Body of pancreas (tissue), 4 donors: Measurements from ENCODE around the gene UMPS. TPM values are rescaled to one million over a fixed set of nuclear protein-coding genes. Genes with fewer than 3 reads are reported as not detected.

Experiments used
- ATAC-seq: fragments of 150-250 bp; one replicate; pipeline ENCODE4 v1.9.1; 2016
- DNase-seq, 4 donors: peaks; one replicate each; pipeline ENCODE4 v3.0.0-alpha.2; 2019
- H3K27ac ChIP-seq, 4 donors: fragments of 200-600 bp; sonication (generic); 1 replicate in 3 of 4; 2 replicates in 1 of 4; pipeline versions ENCODE4 v1.5.1 to v1.6.1; 2016 to 2019; ENCODE audit warnings: mild to moderate bottlenecking in 1 of 4, mixed read lengths in 1 of 4, moderate library complexity in 1 of 4
- H3K27me3 ChIP-seq, 2 donors: fragments of 200-600 bp; sonication (generic); one replicate each; pipeline ENCODE4 v1.6.0; 2016; ENCODE audit warnings: mild to moderate bottlenecking in 1 of 2
- H3K36me3 ChIP-seq, 2 donors: fragments of 200-600 bp; sonication (generic); replicated peaks in 1 of 2; 2 replicates each; pipeline ENCODE4 v1.5.1; 2016; ENCODE audit warnings: low read depth in 2 of 2; ENCODE audit not compliant: insufficient read depth in 1 of 2
- H3K4me1 ChIP-seq: fragments of 200-600 bp; sonication (generic); one replicate; pipeline ENCODE4 v1.6.0; 2016
- H3K4me3 ChIP-seq, 2 donors: fragments of 200-600 bp; sonication (generic); 1 replicate in 1 of 2; 2 replicates in 1 of 2; pipeline ENCODE4 v1.5.1; 2016 to 2019
- H3K9me3 ChIP-seq, 3 donors: fragments of 200-600 bp; sonication (generic); 1 replicate in 2 of 3; 2 replicates in 1 of 3; pipeline ENCODE4 v1.5.1; 2016
- POLR2A ChIP-seq, 3 donors: fragments of 450-650 bp; IDR thresholded peaks; one replicate each; pipeline ENCODE4 v1.6.1; 2016; ENCODE audit warnings: antibody characterized with exemption in 3 of 3, mild to moderate bottlenecking in 2 of 3
- WGBS, 2 donors: methylation state at CpG; one replicate each; pipeline ENCODE4 v1.1.5; 2017; 5-methylcytosine and 5-hydroxymethylcytosine counted together
- intact Hi-C: fragments of 100-400 bp; cut with DNase I; formaldehyde crosslinking; loops from one replicate; pipeline ENCODE4 v1.15.1; 2023
- total RNA-seq, 2 donors: library from RNA; depleted of rRNA; stranded (reverse); fragments of >200 nt; gene quantifications; one replicate each; pipeline ENCODE4 v1.1.0, GENCODE V29; 2016
- TF ChIP-seq, protein P1 (sequence below), 7 experiments: fragments of 450-650 bp in 4 of 7; fragments of 200-600 bp in 3 of 7; sonication (generic) in 3 of 7; IDR thresholded peaks; one replicate each; pipeline ENCODE4 v1.5.1; 2016 to 2019; ENCODE audit warnings: antibody characterized with exemption in 7 of 7

The UMPS gene
- total RNA-seq, 2 donors from 2014 or later, result 6.5 to 12.5 TPM

DNA sequence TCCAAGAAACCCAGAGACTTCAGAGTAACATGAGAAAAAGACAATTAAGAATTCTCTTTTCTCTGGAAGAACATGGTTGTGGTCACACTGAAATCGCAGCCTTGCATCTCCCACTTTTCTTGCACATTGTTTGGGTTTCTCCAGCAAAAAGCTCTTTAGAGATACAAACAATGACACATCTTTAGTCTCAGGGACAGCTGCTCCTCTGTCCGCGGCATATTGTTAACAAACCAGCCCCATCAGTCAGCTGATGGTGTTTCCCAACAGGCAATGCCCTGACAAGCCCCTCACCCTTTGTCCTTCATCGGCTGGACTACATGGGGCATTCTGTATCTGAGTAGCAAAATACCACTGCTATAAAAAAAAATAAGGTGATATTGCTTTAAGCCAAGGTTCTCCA is 53.4 kb downstream of the UMPS start:
- intact Hi-C loops, result no loop called here
- WGBS, 2 donors, result 88 to 91% methylated on average over 4 of the region's 4 CpGs
- Histone ChIP-seq H3K4me1 (peaks cover 4% of the 10 kb centered on the region), H3K9me3 (no peaks in the 10 kb centered on the region), H3K27me3 (no peaks in the 10 kb centered on the region), H3K36me3 (no peaks in the 10 kb centered on the region), H3K27ac (no peak overlapping the region), H3K4me3 (no peak overlapping the region)
- TF ChIP-seq, protein P1, sequence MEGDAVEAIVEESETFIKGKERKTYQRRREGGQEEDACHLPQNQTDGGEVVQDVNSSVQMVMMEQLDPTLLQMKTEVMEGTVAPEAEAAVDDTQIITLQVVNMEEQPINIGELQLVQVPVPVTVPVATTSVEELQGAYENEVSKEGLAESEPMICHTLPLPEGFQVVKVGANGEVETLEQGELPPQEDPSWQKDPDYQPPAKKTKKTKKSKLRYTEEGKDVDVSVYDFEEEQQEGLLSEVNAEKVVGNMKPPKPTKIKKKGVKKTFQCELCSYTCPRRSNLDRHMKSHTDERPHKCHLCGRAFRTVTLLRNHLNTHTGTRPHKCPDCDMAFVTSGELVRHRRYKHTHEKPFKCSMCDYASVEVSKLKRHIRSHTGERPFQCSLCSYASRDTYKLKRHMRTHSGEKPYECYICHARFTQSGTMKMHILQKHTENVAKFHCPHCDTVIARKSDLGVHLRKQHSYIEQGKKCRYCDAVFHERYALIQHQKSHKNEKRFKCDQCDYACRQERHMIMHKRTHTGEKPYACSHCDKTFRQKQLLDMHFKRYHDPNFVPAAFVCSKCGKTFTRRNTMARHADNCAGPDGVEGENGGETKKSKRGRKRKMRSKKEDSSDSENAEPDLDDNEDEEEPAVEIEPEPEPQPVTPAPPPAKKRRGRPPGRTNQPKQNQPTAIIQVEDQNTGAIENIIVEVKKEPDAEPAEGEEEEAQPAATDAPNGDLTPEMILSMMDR (IDR thresholded peaks at IDR 0.05), result no peak
- no peak for TF ChIP-seq POLR2A (IDR thresholded peaks at IDR 0.05)
- DNase-seq (no peak), ATAC-seq (no peak)

DNA sequence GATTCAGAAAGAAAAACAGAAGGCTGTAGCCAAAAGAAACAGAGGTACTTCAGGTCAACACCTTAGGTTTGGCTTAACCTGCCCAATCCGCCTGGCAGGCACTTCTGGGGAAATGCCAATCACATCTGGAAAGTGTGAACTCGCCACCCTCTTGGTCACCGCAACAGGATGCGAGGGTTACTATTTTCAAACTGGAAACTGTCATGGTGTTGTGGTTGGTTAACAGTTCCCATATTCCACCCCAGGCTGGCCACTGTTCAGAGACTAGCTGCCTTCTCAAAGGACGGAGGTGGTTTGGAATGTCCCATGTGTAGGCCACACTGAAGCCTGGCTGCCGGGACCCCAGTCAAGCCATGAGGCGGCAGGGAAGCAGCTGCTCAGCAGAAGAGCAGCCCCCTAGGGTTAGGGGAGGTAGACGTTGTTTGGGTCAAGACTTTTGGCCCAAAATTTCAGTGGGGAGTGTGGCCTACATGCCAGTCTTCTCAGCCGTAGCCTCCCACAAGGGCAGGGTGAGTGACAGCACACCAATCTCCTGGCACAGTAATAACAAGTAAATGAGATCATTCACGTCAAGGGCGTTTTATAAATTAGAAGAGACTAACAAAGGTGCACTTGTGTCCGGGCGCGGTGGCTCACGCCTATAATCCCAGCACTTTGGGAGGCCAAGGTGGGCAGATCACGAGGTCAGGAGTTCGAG is 54.6 kb downstream of the UMPS start:
- Histone ChIP-seq H3K36me3 (no peaks in the 10 kb centered on the region), H3K9me3 (no peaks in the 10 kb centered on the region), H3K4me1 (peaks cover 4% of the 10 kb centered on the region), H3K27ac (no peak overlapping the region), H3K27me3 (no peaks in the 10 kb centered on the region), H3K4me3 (no peak overlapping the region)
- WGBS, 2 donors, result 81 to 83% methylated on average over 17 of the region's 17 CpGs
- intact Hi-C loops, result no loop called here
- DNase-seq (no peak), ATAC-seq (no peak)
- no peak for TF ChIP-seq POLR2A (IDR thresholded peaks at IDR 0.05)
- TF ChIP-seq, protein P1 (IDR thresholded peaks at IDR 0.05), result no peak

DNA sequence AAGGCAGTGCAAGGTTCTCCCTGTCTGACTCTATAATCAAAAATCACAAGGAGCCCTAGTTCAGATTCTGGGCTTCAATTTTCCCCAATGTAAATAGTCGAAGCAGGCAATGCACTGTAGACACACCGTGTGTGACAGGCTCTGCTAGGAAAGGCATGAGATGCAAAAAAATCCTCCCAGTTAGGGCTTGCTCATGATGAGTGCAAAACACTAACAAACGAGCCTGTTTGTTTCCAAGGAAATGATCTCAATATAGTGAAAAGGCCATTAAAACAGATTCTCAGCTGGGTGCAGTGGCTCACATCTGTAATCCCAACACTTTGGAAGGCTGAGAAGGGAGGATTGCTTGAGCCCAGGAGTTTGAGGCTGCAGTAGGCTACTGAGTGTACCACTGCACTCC is 55.7 kb downstream of the UMPS start:
- Histone ChIP-seq H3K4me1 (peaks cover 4% of the 10 kb centered on the region), H3K9me3 (no peaks in the 10 kb centered on the region)
- ATAC-seq, result no peak

DNA sequence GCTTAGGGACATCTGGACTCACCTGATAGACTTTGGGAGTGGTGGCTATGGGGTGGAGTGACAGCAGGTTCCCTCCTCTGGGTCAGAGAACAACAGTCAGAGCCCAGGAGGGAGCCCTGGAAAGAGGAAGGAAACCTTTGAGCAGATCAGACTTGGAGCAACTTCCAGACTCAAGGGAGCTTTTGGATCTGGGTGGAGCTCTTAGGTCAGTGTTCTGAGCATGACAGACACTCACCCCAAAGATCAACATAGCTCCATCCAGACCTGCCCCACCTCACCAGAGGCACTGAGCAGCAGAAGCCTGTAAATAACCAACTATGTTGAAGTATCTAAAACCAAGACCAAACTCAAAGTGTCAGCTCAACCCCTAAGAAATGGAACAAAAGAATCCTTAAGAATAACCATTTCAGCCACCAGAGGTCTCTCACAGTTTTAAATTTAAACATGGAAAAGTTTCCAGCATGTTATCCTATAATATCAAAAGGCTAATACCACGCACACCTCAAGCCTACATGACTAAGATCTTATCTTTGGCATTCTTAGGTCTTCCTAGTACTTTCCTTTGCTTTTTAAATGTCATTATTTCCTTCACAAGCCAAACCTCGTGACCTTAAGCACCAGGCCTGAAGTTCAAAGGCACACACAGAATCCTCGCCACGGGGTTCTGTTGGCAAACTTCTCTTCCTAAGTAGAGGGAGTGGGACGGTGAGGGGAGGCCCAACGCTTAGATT is 56.4 kb downstream of the UMPS start:
- Histone ChIP-seq H3K9me3 (no peaks in the 10 kb centered on the region), H3K27ac (no peak overlapping the region), H3K4me1 (peaks cover 4% of the 10 kb centered on the region), H3K27me3 (no peaks in the 10 kb centered on the region), H3K4me3 (no peak overlapping the region), H3K36me3 (no peaks in the 10 kb centered on the region)
- no peak for TF ChIP-seq POLR2A (IDR thresholded peaks at IDR 0.05)
- TF ChIP-seq, protein P1 (IDR thresholded peaks at IDR 0.05), result peak in 5 of 7 experiments; percentile 11 to 36 (median 27)
- ATAC-seq, result no peak
- no peak for DNase-seq
- 72 to 74% methylated on average over 6 of the region's 6 CpGs for WGBS, 2 donors
- intact Hi-C loops, result no loop called here

More for the DNA sequence above, 55.7 kb downstream of the UMPS start:
- no peak for DNase-seq
- H3K27me3 ChIP-seq, result no peaks in the 10 kb centered on the region
- no peaks in the 10 kb centered on the region for H3K36me3 ChIP-seq
- TF ChIP-seq, protein P1 (IDR thresholded peaks at IDR 0.05), result no peak
- TF ChIP-seq POLR2A (IDR thresholded peaks at IDR 0.05), result no peak
- 75 to 94% methylated on average over 3 of the region's 3 CpGs for WGBS, 2 donors
- intact Hi-C loops, result no loop called here
- no peak overlapping the region for H3K27ac ChIP-seq
- H3K4me3 ChIP-seq, result no peak overlapping the region
